HCT116 (cell line): ENCODE measurements around the gene CAPRIN1. TPM values are rescaled to one million over a fixed set of nuclear protein-coding genes. Genes with fewer than 3 reads are reported as not detected.
A peak's percentile ranks its signal among the peaks of the same experiment; 100 is the strongest.

Experiments
- ATAC-seq: fragments of 200-7000 bp; cut with Tn5 transposase; 2 replicates; pipeline ENCODE4 v1.9.1; 2020; ENCODE audit warnings: mild to moderate bottlenecking, moderate library complexity
- BruUV-seq: library from RNA; stranded (reverse); fragments of 400-500 nt; replicated peaks from 2 replicates; lab custom pipeline; 2021; lab: Mats Ljungman, UMichigan
- CTCF ChIA-PET: fragments of 300-600 bp; sonication (Branson Sonifier 250); formaldehyde crosslinking; loops from one replicate; lab custom pipeline; 2021; ENCODE audit warnings: antibody characterized with exemption; lab: Charles Lee
- POLR2A ChIA-PET: fragments of 300-600, 350-600 bp; sonication (Branson Sonifier 250); formaldehyde crosslinking; loops from one replicate; lab custom pipeline; 2021; ENCODE audit warnings: antibody characterized with exemption; lab: Charles Lee
- RAD21 ChIA-PET, 2 experiments: fragments of 300-600 bp; sonication (Branson Sonifier 250); formaldehyde crosslinking; loops; one replicate each; lab custom pipeline; 2023; ENCODE audit warnings: low total read pairs in 2 of 2; ENCODE audit not compliant: uncharacterized antibody in 2 of 2, unreplicated experiment in 2 of 2, low non-redundant PET in 1 of 2; lab: Charles Lee
- DNase-seq: peaks from one replicate; pipeline ENCODE4 v3.0.0-alpha.2; 2010; ENCODE audit warnings: low read depth, low spot score
- H2AFZ ChIP-seq: fragments of 200-600 bp; shearing (Covaris generic), sonication (generic); 2 replicates; pipeline ENCODE4 v1.6.1; 2017; ENCODE audit warnings: low read depth, mixed run types, mixed read lengths, antibody characterized with exemption, low read length; ENCODE audit not compliant: poor library complexity, severe bottlenecking
- H3K27ac ChIP-seq: 2 replicates; pipeline ENCODE4 v1.5.1; 2012; ENCODE audit warnings: low read depth, low read length
- H3K27me3 ChIP-seq: fragments of 200-600 bp; sonication (generic); 2 replicates; pipeline ENCODE4 v1.6.1; 2016; ENCODE audit warnings: mixed run types, low read length, mixed read lengths; ENCODE audit not compliant: insufficient read depth
- H3K36me3 ChIP-seq, 2 experiments: fragments of 200-500 bp in 1 of 2; fragments of 200-600 bp in 1 of 2; sonication (Bioruptor generic) in 1 of 2; sonication (generic) in 1 of 2; 2 replicates each; pipeline versions ENCODE4 v1.5.1 to v1.6.1; 2014 to 2016; ENCODE audit warnings: low read length in 2 of 2, inconsistent platforms in 1 of 2, mixed read lengths in 1 of 2, mixed run types in 1 of 2; ENCODE audit not compliant: insufficient read depth in 2 of 2, control insufficient read depth in 1 of 2
- H3K4me1 ChIP-seq, 2 experiments: fragments of 200-600 bp in 1 of 2; sonication (generic) in 1 of 2; 2 replicates each; pipeline versions ENCODE4 v1.5.1 to v1.6.1; 2012 to 2017; ENCODE audit warnings: low read length in 2 of 2, inconsistent platforms in 1 of 2, mild to moderate bottlenecking in 1 of 2, mixed read lengths in 1 of 2, mixed run types in 1 of 2, moderate library complexity in 1 of 2; ENCODE audit not compliant: insufficient read depth in 2 of 2, control insufficient read depth in 1 of 2
- H3K4me2 ChIP-seq: fragments of 200-600 bp; sonication (generic); 2 replicates; pipeline ENCODE4 v1.6.1; 2017; ENCODE audit warnings: mixed run types, low read length, mixed read lengths
- H3K4me3 ChIP-seq, 2 experiments: fragments of 200-600 bp in 1 of 2; sonication (generic) in 1 of 2; replicated peaks in 1 of 2; 2 replicates each; pipeline ENCODE4 v1.5.1; 2011 to 2016; ENCODE audit warnings: low read length in 2 of 2, control low read depth in 1 of 2, low read depth in 1 of 2, mild to moderate bottlenecking in 1 of 2, mixed read lengths in 1 of 2, mixed run types in 1 of 2
- H3K79me2 ChIP-seq: fragments of 200-600 bp; sonication (generic); 2 replicates; pipeline ENCODE4 v1.6.1; 2017; ENCODE audit warnings: mild to moderate bottlenecking, mixed run types, low read length, moderate library complexity, mixed read lengths; ENCODE audit not compliant: insufficient read depth
- H3K9ac ChIP-seq: fragments of 200-600 bp; sonication (generic); 2 replicates; pipeline ENCODE4 v1.6.1; 2016; ENCODE audit warnings: low read length, mixed read lengths
- H3K9me2 ChIP-seq: fragments of 200-600 bp; sonication (generic), shearing (Covaris generic); 2 replicates; pipeline ENCODE4 v1.6.1; 2017; ENCODE audit warnings: mixed run types, mild to moderate bottlenecking, moderate library complexity; ENCODE audit not compliant: insufficient read depth
- H3K9me3 ChIP-seq, 2 experiments: fragments of 200-500 bp in 1 of 2; fragments of 200-600 bp in 1 of 2; sonication (Bioruptor generic) in 1 of 2; sonication (generic) in 1 of 2; 2 replicates each; pipeline ENCODE4 v1.6.1; 2014 to 2017; ENCODE audit warnings: low read length in 2 of 2, mixed read lengths in 2 of 2, inconsistent platforms in 1 of 2, low read depth in 1 of 2, mild to moderate bottlenecking in 1 of 2, mixed run types in 1 of 2, moderate library complexity in 1 of 2; ENCODE audit not compliant: control insufficient read depth in 1 of 2, insufficient read depth in 1 of 2
- H4K20me1 ChIP-seq: fragments of 200-600 bp; sonication (generic), shearing (Covaris generic); 2 replicates; pipeline ENCODE4 v1.6.1; 2017; ENCODE audit warnings: mixed run types, mild to moderate bottlenecking, moderate library complexity; ENCODE audit not compliant: insufficient read depth
- CEBPB ChIP-seq: IDR thresholded peaks from 2 replicates; pipeline ENCODE4 v1.6.1; 2012; ENCODE audit warnings: low read depth
- EGR1 ChIP-seq: IDR thresholded peaks from 2 replicates; pipeline ENCODE4 v1.6.1; 2012; ENCODE audit warnings: low read depth
- EZH2phosphoT487 ChIP-seq: fragments of 200-600 bp; IDR thresholded peaks from 2 replicates; pipeline ENCODE4 v1.6.1; 2018; ENCODE audit warnings: antibody characterized with exemption, borderline replicate concordance
- POLR2AphosphoS5 ChIP-seq: IDR thresholded peaks from 2 replicates; pipeline ENCODE4 v1.6.1; 2011; ENCODE audit warnings: mild to moderate bottlenecking, low read depth, low read length, moderate library complexity
- RAD21 ChIP-seq: IDR thresholded peaks from 2 replicates; pipeline ENCODE4 v1.6.1; 2012; ENCODE audit warnings: low read depth, mild to moderate bottlenecking
- SP1 ChIP-seq: IDR thresholded peaks from 2 replicates; pipeline ENCODE4 v1.6.1; 2012; ENCODE audit warnings: low read depth
- SRF ChIP-seq: IDR thresholded peaks from 2 replicates; pipeline ENCODE4 v1.6.1; 2012; ENCODE audit warnings: low read depth
- TCF7L2 ChIP-seq: IDR thresholded peaks from 2 replicates; pipeline ENCODE4 v1.7.0; 2011; ENCODE audit warnings: borderline replicate concordance, inconsistent platforms; ENCODE audit not compliant: insufficient read depth, insufficient read length; ENCODE audit errors: extremely low read depth
- YY1 ChIP-seq: IDR thresholded peaks from 2 replicates; pipeline ENCODE4 v1.6.1; 2011; ENCODE audit warnings: low read length, low read depth, moderate library complexity, mild to moderate bottlenecking; ENCODE audit not compliant: insufficient replicate concordance; ENCODE audit errors: extremely low read depth
- ZFX ChIP-seq: fragments of 450-650 bp; IDR thresholded peaks from 2 replicates; pipeline ENCODE4 v1.6.1; 2017
- ZNF274 ChIP-seq: fragments of 200-500 bp; sonication (Bioruptor generic); IDR thresholded peaks from 2 replicates; pipeline ENCODE4 v1.6.1; 2014; ENCODE audit warnings: mild to moderate bottlenecking, low read depth, low read length, inconsistent platforms
- intact Hi-C: fragments of 100-400 bp; cut with micrococcal nuclease; formaldehyde crosslinking; loops from 2 replicates; pipeline ENCODE4 v1.10.0; 2022
- total RNA-seq: library from RNA; stranded (reverse); gene quantifications from one replicate; pipeline ENCODE4 v1.2.1, GENCODE V29; 2021; ENCODE audit not compliant: unreplicated experiment
- TF ChIP-seq, protein P1 (sequence below): IDR thresholded peaks from 2 replicates; pipeline ENCODE4 v1.6.1; 2012
- TF ChIP-seq, protein P2 (sequence below): IDR thresholded peaks from 2 replicates; pipeline ENCODE4 v1.6.1; 2012

Gene CAPRIN1
- total RNA-seq, 1 experiment from 2014 or later = 285 TPM

DNA sequence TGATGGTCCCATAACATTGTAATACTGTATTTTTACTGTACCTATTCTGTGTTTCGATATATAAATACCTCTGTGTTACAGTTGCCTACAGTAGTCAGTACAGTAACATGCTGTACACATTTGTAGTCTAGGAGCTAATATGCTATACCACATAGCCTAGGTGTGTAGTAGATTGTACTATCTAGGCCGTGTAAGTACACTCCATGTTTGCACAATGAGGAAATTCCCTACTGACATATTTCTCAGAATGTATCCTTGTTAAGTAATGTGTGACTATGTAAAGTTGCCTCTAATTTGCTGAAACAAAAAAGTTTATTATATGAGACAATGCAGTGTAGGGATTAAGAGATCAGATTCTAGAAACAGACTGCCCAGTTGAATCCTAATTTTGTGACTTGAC is 21.3 kb downstream of the CAPRIN1 start:
- CTCF ChIA-PET = interaction anchor here (1.5 kb wide), 1 partner anchor 12 kb away, joined by 3 read pairs; no protein-coding TSS in a partner anchor
- intact Hi-C loops = no loop called here
- Histone ChIP-seq H3K27ac (0 out of 2 replicates have a peak overlapping the region, but pooled peaks have one; percentile 76), H3K4me2 (peak overlapping the region; percentile 62; the same call in 1 of the 2 replicates), H3K9ac (no peak overlapping the region), H3K9me3 (no peaks in the 10 kb centered on the region), H3K36me3 (peaks cover 27 to 38% of the 10 kb centered on the region in 2 experiments), H2AFZ (no peak overlapping the region), H4K20me1 (peaks cover 18% of the 10 kb centered on the region; the same call in 1 of the 2 replicates), H3K4me1 (peaks cover 43 to 68% of the 10 kb centered on the region in 2 experiments), H3K79me2 (peaks cover 100% of the 10 kb centered on the region), H3K9me2 (no peaks in the 10 kb centered on the region), H3K4me3 (no peak overlapping the region), H3K27me3 (no peaks in the 10 kb centered on the region)
- RAD21 ChIA-PET = no interaction called here
- TF ChIP-seq ZNF274 (no peak), SRF (no peak)
- TF ChIP-seq, protein P1, sequence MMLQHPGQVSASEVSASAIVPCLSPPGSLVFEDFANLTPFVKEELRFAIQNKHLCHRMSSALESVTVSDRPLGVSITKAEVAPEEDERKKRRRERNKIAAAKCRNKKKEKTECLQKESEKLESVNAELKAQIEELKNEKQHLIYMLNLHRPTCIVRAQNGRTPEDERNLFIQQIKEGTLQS = no peak
- POLR2A ChIA-PET = no interaction called here
- ATAC-seq = no peak
- DNase-seq = no peak
- no TSS peak for BruUV-seq

DNA sequence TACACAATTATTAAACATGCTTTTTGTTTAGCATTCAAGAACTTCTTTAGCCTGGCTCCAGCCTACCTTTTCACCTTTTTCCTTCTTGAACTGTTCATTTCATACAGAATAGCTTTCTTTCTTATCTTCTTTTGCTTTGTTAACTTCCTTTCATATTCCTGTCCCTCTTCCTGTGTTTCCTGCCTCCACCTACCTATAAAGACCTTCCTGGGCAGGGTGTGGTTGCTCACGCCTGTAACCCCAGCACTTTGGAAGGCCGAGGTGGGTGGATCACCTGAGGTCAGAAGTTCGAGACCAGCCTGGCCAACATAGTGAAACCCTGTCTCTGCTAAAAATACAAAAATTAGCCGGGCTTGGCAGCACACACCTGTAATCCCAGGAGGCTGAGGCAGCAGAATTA is 22.9 kb downstream of the CAPRIN1 start:
- Histone ChIP-seq H3K4me1 (peaks cover 43 to 58% of the 10 kb centered on the region in 2 experiments), H4K20me1 (peaks cover 11% of the 10 kb centered on the region; the same call in 1 of the 2 replicates), H3K27ac (peak overlapping the region; percentile 76), H3K36me3 (peaks cover 39 to 53% of the 10 kb centered on the region in 2 experiments), H2AFZ (no peak overlapping the region), H3K9me3 (no peaks in the 10 kb centered on the region), H3K4me3 (peak overlapping the region in 1 of 2 experiments; percentile 7; a peak in 2 of 4 replicates), H3K27me3 (no peaks in the 10 kb centered on the region), H3K9me2 (no peaks in the 10 kb centered on the region), H3K4me2 (peak overlapping the region; percentile 62), H3K9ac (peak overlapping the region; percentile 32), H3K79me2 (peaks cover 100% of the 10 kb centered on the region)
- intact Hi-C loops = no loop called here
- ATAC-seq (peak; percentile 49), DNase-seq (no peak)
- BruUV-seq = no TSS peak
- ChIA-PET CTCF (interaction anchor here (1.1 to 1.5 kb wide), 3 partner anchors 13 to 87 kb away, joined by 3 to 4 read pairs (median 4); no protein-coding TSS in a partner anchor), RAD21 (no interaction called here), POLR2A (interaction anchor here (0.7 kb wide), 1 partner anchor 23 kb away, joined by 3 read pairs; the partner anchor contains the start of gene CAPRIN1)
- no peak for TF ChIP-seq YY1
- TF ChIP-seq ZFX = no peak
- no peak for TF ChIP-seq POLR2AphosphoS5
- no peak for TF ChIP-seq EZH2phosphoT487
- TF ChIP-seq EGR1 = 0 out of 2 replicates have a peak, but pooled peaks have one; percentile 37
- peak; percentile 17; the same call in 1 of the 2 replicates for TF ChIP-seq SP1
- no peak for TF ChIP-seq TCF7L2
- TF ChIP-seq, protein P2, sequence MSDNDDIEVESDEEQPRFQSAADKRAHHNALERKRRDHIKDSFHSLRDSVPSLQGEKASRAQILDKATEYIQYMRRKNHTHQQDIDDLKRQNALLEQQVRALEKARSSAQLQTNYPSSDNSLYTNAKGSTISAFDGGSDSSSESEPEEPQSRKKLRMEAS = no peak
- no peak for TF ChIP-seq CEBPB
- no peak for TF ChIP-seq RAD21
